Measurements from ENCODE around the gene IL21. TPM values are rescaled to one million over a fixed set of nuclear protein-coding genes. Genes with fewer than 3 reads are reported as not detected.

Gene IL21
- total and polyA plus RNA-seq, 2 experiments from 2014 or later = not detected

DNA sequence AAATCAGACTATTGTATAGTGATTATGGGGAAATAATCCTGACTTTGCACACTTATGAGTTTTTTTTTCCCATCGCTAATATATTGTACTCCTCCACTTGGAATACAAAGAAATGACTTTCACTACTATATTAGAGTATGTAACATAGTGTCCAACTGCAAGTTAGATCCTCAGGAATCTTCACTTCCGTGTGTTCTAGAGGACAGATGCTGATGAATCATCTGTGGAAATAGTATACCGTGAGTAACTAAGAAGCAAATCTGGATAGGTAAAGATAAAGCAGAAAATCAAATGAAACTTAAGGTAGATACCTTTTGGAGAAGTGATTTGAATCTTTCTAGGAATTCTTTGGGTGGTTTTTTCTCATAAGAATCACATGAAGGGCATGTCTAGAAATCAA is 8.3 kb downstream of the IL21 start:
- no peak overlapping the region for H3K4me2 ChIP-seq
- no peak overlapping the region for H2AFZ ChIP-seq
- TF ChIP-seq EZH2phosphoT487 (IDR thresholded peaks at IDR 0.05; ENCODE audit: low read depth, severe bottlenecking, unreplicated experiment) = no peak
- TF ChIP-seq, protein P1, sequence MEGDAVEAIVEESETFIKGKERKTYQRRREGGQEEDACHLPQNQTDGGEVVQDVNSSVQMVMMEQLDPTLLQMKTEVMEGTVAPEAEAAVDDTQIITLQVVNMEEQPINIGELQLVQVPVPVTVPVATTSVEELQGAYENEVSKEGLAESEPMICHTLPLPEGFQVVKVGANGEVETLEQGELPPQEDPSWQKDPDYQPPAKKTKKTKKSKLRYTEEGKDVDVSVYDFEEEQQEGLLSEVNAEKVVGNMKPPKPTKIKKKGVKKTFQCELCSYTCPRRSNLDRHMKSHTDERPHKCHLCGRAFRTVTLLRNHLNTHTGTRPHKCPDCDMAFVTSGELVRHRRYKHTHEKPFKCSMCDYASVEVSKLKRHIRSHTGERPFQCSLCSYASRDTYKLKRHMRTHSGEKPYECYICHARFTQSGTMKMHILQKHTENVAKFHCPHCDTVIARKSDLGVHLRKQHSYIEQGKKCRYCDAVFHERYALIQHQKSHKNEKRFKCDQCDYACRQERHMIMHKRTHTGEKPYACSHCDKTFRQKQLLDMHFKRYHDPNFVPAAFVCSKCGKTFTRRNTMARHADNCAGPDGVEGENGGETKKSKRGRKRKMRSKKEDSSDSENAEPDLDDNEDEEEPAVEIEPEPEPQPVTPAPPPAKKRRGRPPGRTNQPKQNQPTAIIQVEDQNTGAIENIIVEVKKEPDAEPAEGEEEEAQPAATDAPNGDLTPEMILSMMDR (IDR thresholded peaks at IDR 0.05; ENCODE audit: poor library complexity) = no peak
- no peak for TF ChIP-seq EZH2 (IDR thresholded peaks at IDR 0.05; ENCODE audit: borderline replicate concordance)
- H3K4me1 ChIP-seq (ENCODE audit: insufficient read depth) = no peaks in the 10 kb centered on the region
- H3K79me2 ChIP-seq = no peaks in the 10 kb centered on the region
- H3K9me2 ChIP-seq (replicated peaks; ENCODE audit: insufficient read depth) = no peaks in the 10 kb centered on the region
- no peaks in the 10 kb centered on the region for H3K27me3 ChIP-seq
- no peak overlapping the region for H3K4me3 ChIP-seq
- no peaks in the 10 kb centered on the region for H4K20me1 ChIP-seq (ENCODE audit: insufficient read depth, poor library complexity, severe bottlenecking)
- H3K9me3 ChIP-seq (ENCODE audit: low read depth) = no peaks in the 10 kb centered on the region
- WGBS (ENCODE audit: low lambda C conversion rate, missing lambda C conversion rate) = 84% methylated on average over 3 of the region's 3 CpGs
- H3K36me3 ChIP-seq (replicated peaks; ENCODE audit: insufficient read depth, low read depth) = no peaks in the 10 kb centered on the region
- H3K27ac ChIP-seq = no peak overlapping the region
- DNase-seq (ENCODE audit: low spot score) = no peak

DNA sequence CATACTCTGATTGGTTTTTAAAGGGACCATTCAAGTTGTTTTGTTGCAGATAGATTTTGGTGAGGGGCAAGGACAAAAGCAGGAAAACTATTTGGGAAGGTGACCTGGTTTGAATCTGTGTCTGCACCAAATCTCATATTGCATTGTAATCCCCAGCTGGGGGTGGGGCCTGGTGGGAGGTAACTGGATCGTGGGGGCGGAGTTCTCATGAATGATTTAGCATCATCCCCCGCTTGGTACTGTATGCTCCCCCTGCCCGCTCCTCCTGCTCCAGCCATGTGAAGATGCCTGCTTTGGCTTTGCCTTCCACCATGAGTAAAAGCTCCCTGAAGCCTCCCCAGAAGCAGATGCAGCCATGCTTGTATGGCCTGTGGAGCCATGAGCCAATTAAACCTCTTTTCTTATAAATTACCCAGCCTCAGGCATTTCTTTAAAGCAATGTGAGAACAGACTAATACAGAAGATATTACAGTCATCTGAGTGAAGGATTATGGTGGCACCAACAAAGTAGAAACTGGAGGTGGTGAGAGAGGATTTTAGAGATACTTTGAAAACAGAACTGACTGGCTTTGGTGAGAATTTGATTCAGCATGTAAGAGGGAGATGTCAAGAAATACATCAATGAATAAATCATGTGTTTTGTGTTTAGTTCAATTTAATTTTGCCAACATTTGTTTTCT is 14.4 kb downstream of the IL21 start:
- Histone ChIP-seq H4K20me1 (ENCODE audit: insufficient read depth, poor library complexity, severe bottlenecking) (no peaks in the 10 kb centered on the region), H3K79me2 (no peaks in the 10 kb centered on the region), H3K9me3 (ENCODE audit: low read depth) (no peaks in the 10 kb centered on the region), H2AFZ (no peak overlapping the region), H3K4me1 (ENCODE audit: insufficient read depth) (no peaks in the 10 kb centered on the region), H3K4me2 (no peak overlapping the region), H3K27ac (no peak overlapping the region), H3K27me3 (no peaks in the 10 kb centered on the region), H3K4me3 (no peak overlapping the region), H3K36me3 (replicated peaks; ENCODE audit: insufficient read depth, low read depth) (no peaks in the 10 kb centered on the region), H3K9me2 (replicated peaks; ENCODE audit: insufficient read depth) (no peaks in the 10 kb centered on the region)
- WGBS (ENCODE audit: low lambda C conversion rate, missing lambda C conversion rate) = 90% methylated on average over 4 of the region's 4 CpGs
- DNase-seq (ENCODE audit: low spot score) = no peak
- TF ChIP-seq, protein P1 (IDR thresholded peaks at IDR 0.05; ENCODE audit: poor library complexity) = no peak
- TF ChIP-seq EZH2 (IDR thresholded peaks at IDR 0.05; ENCODE audit: borderline replicate concordance) = no peak
- TF ChIP-seq EZH2phosphoT487 (IDR thresholded peaks at IDR 0.05; ENCODE audit: low read depth, severe bottlenecking, unreplicated experiment) = no peak

DNA sequence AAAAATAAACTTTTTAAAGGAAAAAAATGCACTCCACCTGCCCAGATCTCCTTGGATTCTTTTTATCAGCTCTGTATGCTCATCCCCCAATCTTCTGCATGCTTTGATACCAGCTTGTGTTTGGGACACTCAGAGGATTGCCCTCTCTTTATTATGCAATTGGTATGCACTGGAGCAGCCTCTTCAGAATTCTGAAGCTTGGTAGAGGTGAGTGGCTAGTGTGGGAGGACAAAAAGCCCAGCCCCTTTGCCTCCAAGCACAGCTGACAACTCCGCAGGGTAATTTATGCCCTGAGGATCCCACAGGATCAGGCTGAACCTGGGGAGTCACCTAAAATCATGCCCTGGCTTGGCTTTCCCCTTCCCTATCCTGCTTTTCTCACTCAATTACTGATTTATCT is 16.7 kb downstream of the IL21 start:
- no peak for TF ChIP-seq EZH2phosphoT487 (IDR thresholded peaks at IDR 0.05; ENCODE audit: low read depth, severe bottlenecking, unreplicated experiment)
- TF ChIP-seq EZH2 (IDR thresholded peaks at IDR 0.05; ENCODE audit: borderline replicate concordance) = no peak
- TF ChIP-seq, protein P1 (IDR thresholded peaks at IDR 0.05; ENCODE audit: poor library complexity) = no peak
- H4K20me1 ChIP-seq (ENCODE audit: insufficient read depth, poor library complexity, severe bottlenecking) = no peaks in the 10 kb centered on the region
- H3K9me3 ChIP-seq (ENCODE audit: low read depth) = no peaks in the 10 kb centered on the region
- H3K27ac ChIP-seq = no peak overlapping the region
- WGBS (ENCODE audit: low lambda C conversion rate, missing lambda C conversion rate) = 93% methylated on average over 1 of the region's 1 CpG
- no peak overlapping the region for H2AFZ ChIP-seq
- no peak for DNase-seq (ENCODE audit: low spot score)
- H3K79me2 ChIP-seq = no peaks in the 10 kb centered on the region
- no peaks in the 10 kb centered on the region for H3K4me1 ChIP-seq (ENCODE audit: insufficient read depth)
- no peaks in the 10 kb centered on the region for H3K9me2 ChIP-seq (replicated peaks; ENCODE audit: insufficient read depth)
- H3K4me3 ChIP-seq = no peak overlapping the region
- no peaks in the 10 kb centered on the region for H3K36me3 ChIP-seq (replicated peaks; ENCODE audit: insufficient read depth, low read depth)
- H3K4me2 ChIP-seq = no peak overlapping the region
- H3K27me3 ChIP-seq = peaks cover 2% of the 10 kb centered on the region
